ENCODE results near the gene HSD3B7.
A peak's percentile ranks its signal among the peaks of the same experiment; 100 is the strongest.

HSD3B7 gene

DNA sequence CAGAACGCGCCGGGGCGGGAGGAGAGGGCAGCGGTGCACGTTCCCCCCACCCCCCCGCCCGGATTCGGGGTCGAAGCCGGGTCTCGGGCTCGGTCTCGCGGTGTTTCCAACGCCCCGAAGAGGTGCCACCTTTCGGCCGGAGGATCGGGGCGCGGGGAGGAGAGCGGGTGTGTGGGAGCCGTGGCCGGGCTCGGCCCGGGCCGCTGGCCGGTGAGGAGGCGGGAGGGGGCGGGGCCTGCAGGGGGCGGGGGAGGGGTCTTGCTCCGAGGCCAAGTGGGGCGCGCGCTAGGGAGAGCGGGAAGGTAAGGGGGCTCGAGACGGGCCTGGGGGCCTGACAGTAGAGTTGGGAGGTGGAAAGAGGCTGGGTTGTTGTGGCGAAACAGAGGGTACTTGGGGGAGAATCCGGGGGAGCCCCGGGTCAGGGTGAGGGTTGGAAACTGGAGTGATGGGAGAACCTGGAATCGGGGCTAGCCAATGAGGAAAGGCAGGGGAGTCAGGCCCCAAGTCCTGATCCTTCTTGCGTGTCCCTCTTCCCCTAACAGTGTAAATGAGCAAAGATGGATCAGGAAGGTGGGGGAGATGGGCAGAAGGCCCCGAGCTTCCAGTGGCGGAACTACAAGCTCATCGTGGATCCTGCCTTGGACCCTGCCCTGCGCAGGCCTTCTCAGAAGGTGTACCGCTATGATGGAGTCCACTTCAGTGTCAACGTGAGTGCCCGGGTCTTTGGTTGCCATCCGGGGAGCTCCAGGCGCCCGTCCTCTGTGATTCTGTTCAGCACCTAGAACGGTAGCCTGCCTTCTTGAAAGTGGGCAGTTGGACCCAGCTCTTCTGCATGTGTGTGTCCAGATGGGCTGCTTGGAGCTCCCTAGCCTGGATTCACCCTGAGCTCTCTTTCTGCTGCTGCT, 26.6 kb upstream of the HSD3B7 start:
- TF ChIP-seq CTCF (conservative IDR thresholded peaks at IDR 0.05; ENCODE audit: low read depth, low read length): no peak
- peak overlapping the region; percentile 91 for H3K4me3 ChIP-seq (ENCODE audit: low read length)
- DNase-seq (ENCODE audit: low read depth): no peak

DNA sequence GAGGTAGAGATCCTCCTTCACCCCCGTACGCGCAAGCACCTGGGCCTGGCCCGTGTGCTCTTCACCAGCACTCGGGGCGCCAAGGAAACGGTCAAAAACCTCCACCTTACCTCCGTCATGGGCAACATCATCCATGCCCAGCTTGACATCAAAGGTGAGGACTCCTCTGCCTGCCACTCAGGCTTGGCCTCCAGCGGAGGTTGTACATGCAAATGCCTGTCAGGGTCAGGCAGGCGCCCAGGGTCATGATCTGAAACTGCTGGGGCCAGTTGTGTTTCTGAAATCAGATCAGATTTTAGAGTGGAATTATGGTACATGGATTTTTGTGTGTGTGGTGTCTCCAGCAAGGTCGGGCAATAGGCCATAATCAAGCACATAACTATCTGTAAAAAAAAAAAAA, 23.6 kb upstream of the HSD3B7 start:
- H3K4me3 ChIP-seq (ENCODE audit: low read length): no peak overlapping the region
- DNase-seq (ENCODE audit: low read depth): no peak
- TF ChIP-seq CTCF (conservative IDR thresholded peaks at IDR 0.05; ENCODE audit: low read depth, low read length): no peak

DNA sequence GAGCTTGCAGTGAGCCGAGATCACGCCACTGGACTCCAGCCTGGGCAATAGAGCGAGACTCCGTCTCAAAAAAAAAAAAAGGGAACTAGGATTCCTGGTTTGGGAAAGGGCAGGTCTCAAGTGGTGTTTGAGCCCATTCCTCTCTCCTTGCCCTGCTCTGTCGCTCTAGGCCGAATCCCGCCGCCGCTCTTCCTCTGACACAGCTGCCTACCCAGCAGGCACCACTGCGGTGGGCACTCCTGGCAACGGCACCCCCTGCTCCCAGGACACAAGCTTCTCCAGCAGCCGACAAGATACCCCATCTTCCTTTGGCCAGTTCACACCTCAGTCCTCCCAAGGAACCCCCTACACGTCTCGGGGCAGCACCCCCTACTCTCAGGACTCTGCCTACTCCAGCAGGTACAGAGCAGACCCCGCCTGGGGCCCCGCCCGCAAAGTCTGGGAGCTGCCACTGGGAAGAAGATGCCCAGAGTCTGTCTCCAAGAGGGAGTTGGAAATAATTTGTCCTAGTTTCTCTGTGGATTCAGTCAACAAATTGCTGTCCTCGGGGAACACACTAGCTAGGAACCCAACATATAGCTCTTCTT, 21.0 kb upstream of the HSD3B7 start:
- H3K4me3 ChIP-seq (ENCODE audit: low read length): no peak overlapping the region

GRCh38 chr16:30964574-30965226, 20.3 kb upstream of the HSD3B7 start:
- no peak for DNase-seq (ENCODE audit: low read depth)
- no peak for TF ChIP-seq CTCF (conservative IDR thresholded peaks at IDR 0.05; ENCODE audit: low read depth, low read length)
- no peak overlapping the region for H3K4me3 ChIP-seq (ENCODE audit: low read length)

More for the DNA sequence above, 21.0 kb upstream of the HSD3B7 start:
- DNase-seq (ENCODE audit: low read depth): no peak
- no peak for TF ChIP-seq CTCF (conservative IDR thresholded peaks at IDR 0.05; ENCODE audit: low read depth, low read length)

- no peak for TF ChIP-seq CTCF (conservative IDR thresholded peaks at IDR 0.05; ENCODE audit: low read depth, low read length)
- no peak overlapping the region for H3K4me3 ChIP-seq (ENCODE audit: low read length)
- no peak for DNase-seq (ENCODE audit: low read depth)
Observed at GRCh38 chr16:30965436-30965835, 19.6 kb upstream of the HSD3B7 start.

DNA sequence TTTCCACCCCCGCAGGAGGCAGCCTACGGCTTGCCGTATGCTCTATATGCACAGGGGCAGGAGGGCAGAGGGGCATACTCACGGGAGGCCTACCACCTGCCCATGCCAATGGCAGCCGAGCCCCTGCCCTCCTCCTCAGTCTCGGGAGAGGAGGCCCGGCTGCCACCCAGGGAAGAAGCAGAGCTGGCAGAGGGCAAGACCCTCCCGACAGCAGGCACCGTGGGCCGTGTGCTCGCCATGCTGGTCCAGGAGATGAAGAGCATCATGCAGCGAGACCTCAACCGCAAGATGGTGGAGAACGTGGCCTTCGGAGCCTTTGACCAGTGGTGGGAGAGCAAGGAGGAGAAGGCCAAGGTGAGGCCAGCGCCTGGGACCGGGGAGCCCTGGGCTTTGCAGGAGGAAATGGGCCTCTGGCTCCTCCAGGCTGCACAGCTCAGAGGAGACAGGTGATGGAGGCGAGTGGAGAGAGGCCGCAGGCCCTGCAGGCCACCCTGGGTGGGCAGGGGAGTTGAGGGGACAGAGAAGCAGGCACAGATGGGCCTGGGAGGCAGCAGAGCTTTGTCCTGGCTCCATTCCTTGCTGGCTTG, 18.9 kb upstream of the HSD3B7 start:
- H3K4me3 ChIP-seq (ENCODE audit: low read length): no peak overlapping the region
- DNase-seq (ENCODE audit: low read depth): no peak

More for the DNA sequence above, 18.9 kb upstream of the HSD3B7 start:
- no peak for TF ChIP-seq CTCF (conservative IDR thresholded peaks at IDR 0.05; ENCODE audit: low read depth, low read length)
